Smooth muscle cell of the coronary artery (primary cell): ENCODE results near the gene IMPDH2. TPM values are rescaled to one million over a fixed set of nuclear protein-coding genes. Genes with fewer than 3 reads are reported as not detected.

Experiments
- total RNA-seq: library from RNA; depleted of rRNA; stranded (reverse); fragments of >200 nt; gene quantifications from 2 replicates; pipeline ENCODE4 v1.2.3, GENCODE V29; 2014; ENCODE audit warnings: low replicate concordance

The IMPDH2 gene
- total RNA-seq: 433 and 547 TPM in 2 replicates

DNA sequence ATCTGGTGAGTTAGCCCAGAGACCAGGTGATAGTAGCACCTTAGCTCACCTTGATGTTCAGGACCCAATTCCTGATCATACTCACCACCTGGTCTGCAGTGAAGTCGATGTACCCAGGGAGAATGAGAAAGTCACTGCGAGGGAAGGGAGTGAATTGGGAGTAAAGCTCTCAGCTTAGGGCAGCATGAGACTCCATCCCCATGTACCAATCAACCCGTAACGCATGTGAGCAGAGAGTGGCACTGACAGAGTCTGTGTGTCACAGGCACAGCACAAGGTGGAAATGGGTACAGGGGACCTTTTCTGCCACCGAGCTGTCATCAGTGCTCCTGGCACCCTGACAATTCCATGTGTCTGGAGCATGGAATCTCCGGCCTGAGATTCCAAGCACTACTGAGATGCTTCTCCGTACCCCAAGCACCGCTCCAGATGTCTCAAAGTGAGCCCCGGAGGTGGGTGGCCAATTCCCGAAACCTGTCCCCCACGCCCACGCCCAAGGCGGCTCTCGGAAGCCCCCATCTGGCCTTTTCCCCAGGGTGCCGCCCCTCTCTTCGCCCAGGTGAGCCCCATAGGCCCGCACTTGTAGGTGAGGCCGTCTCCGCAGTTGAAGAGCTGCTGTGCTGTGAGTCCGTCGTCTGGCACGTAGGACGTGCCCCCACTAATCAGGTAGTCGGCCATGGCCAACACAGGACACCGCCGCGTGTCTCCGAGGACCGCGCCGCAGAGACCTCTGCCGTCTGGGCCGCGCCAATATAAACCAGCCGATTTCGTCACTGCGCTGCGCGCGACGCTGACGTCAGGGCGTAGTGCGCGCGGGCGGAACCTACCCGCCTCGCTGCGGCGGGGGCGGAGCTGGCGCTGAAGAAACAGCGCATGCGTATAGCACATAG, at the start of gene IMPDH2:
Gene IMPDH2, minus strand, starts transcription at position 726 of the 890 bp plus-strand sequence. Its CDS starts 48 bp downstream, at position 678.

DNA sequence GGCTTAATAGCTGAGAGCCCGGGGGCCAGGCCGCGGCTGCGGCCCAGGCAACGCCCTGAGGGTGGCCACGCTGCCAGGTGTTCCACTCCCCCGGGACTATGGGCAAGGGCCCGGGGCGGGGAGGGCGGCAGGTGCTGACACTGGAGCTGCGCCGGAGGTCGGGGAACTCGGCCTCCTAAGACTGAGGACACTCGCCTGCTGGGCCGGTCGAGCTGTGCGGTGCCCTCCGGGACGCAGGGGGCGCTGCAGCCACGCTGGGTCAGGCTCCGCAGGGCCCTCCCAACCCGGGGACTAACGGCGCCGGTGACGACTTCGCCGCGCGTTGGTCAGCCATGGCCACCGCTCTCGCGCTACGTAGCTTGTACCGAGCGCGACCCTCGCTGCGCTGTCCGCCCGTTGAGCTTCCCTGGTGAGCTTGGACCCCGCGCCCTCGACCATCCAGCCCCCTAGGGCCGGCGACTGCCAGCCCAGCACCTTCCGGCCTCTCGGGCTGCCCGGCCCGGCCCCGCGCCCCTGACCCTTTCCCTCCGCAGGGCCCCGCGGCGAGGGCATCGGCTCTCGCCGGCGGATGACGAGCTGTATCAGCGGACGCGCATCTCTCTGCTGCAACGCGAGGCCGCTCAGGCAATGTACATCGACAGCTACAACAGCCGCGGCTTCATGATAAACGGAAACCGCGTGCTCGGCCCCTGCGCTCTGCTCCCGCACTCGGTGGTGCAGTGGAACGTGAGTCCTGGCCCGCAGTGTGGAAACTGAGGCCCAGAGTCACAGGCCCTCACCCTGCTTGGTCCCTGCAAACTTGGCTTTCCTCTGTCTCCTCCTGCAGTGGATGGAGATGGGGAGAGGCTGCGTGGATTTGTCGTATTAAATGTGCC, 7.1 kb downstream of the IMPDH2 start, which contains the start of gene NDUFAF3:
Gene NDUFAF3, plus strand, starts transcription at position 309 of the 875 bp plus-strand sequence. Its CDS starts 24 bp downstream, at position 333.

DNA sequence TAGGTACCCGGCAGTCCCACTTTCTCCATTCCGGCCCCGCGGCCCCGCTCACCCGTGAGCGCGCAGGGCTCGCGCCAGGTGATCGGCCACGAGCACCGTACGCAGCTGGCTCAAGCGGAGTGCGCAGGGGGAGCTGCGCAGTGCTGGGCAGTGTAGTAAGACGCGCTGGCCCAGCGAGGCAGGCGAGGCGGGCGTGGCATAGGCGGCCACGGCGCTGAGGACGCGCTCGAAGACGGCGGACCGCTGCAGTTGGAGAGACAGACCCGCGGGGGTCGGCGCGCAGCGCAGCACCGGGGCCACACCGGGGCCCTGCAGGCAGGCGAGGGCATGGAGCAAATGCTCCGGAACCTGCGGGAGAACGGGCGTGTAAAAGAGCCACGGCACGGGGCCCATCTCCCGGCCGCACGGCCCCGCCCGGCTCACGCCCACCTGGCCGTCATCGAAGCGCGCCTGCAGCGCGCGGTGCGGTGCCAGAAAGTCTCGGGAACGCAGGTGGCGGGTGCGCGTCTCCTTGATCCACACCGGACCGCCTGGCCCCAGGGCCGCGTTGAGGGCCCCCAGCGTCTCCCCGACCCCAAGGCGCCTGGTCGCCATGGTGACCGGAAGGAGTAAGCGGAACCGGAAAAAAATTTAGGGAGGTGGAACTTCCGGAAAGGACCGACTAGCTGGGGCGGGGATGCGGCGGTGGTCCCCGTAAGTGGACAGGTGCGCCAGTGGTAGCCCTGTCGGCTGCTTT, 11.1 kb downstream of the IMPDH2 start, which contains the start of gene DALRD3:
Gene DALRD3, minus strand, starts transcription at position 610 of the 736 bp plus-strand sequence. Its CDS starts 16 bp downstream, at position 594.

DNA sequence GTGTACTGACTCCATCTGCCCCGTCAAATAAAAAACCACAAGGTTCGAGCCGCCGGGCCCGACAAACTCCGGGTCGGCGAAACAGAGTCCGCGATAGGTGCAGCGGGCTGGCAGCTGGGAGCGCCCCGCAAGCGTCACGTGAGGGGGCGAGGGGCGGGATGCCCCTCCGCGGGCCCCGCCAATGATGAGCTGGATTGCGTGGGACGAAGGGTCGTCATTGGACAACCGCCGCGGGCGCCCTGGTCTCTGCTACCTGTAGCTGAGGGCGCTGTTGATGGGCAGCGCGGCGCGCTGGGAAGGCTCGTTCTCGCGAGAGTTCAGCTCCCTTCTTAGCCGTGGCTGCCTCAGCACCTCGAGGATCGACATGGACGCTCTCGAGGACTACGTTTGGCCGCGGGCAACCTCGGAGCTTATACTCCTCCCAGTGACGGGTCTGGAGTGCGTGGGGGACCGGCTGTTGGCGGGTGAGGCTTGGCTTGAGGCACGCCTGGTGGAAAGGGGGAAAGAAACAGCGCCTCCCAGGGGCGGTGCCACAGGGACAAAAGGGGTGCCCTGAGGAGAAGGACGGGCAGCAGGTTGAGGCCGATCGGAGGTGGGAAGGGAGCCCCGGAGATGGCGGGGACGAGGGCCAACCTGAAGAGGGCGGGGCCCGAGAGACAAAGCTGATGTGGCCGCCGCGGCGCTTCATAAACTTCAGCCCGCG, 22.0 kb downstream of the IMPDH2 start, which contains the start of gene WDR6:
Gene WDR6, plus strand, starts transcription at position 324 of the 703 bp plus-strand sequence. Its CDS starts 41 bp downstream, at position 365.

DNA sequence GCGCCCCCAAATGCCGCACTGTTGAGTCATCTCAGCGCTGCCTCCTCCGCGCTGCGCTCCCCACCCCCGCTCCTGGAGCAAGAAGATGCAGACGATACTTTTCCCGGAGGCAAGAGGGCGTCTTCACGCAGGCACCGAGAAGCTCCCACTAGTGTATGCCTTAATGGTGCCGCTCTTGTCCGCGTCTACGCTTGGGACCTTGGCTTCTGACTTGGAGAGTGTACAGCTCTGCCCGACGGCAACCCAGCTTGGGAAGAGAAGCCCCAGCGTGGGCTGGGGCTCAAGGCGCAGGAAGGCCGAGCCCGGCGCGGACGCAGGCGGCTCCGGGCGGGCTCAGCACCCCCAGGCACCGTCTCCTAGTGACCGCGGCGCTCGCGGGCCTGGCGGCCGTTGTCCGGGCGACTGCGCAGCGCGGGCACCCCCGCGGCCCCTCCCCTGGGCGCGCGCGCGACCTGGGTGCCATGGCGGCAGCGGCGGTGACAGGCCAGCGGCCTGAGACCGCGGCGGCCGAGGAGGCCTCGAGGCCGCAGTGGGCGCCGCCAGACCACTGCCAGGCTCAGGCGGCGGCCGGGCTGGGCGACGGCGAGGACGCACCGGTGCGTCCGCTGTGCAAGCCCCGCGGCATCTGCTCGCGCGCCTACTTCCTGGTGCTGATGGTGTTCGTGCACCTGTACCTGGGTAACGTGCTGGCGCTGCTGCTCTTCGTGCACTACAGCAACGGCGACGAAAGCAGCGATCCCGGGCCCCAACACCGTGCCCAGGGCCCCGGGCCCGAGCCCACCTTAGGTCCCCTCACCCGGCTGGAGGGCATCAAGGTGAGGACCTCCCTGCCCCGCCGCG, 39.2 kb downstream of the IMPDH2 start, which contains the start of gene P4HTM:
Gene P4HTM, plus strand, starts transcription at position 446 of the 840 bp plus-strand sequence. Its CDS starts 16 bp downstream, at position 462.

Other genes with a start within 250 kb of the IMPDH2 start
- 23.3 and 24.5 TPM in 2 replicates for gene PRKAR2A, start 181.5 kb downstream of the IMPDH2 start, total RNA-seq
- gene SLC25A20, start 130.5 kb downstream of the IMPDH2 start, total RNA-seq: 26.5 and 26.8 TPM in 2 replicates
- gene ARIH2, start 110.6 kb downstream of the IMPDH2 start, total RNA-seq: 60.4 and 83.5 TPM in 2 replicates
- 23.9 and 31.9 TPM in 2 replicates for gene P4HTM, start 39.2 kb downstream of the IMPDH2 start, total RNA-seq
- 72.6 and 112 TPM in 2 replicates for gene WDR6, start 22.0 kb downstream of the IMPDH2 start, total RNA-seq
- 43.7 and 57.4 TPM in 2 replicates for gene DALRD3, start 10.8 kb downstream of the IMPDH2 start, total RNA-seq
- gene NDUFAF3, start 7.3 kb downstream of the IMPDH2 start, total RNA-seq: 84.1 and 92.2 TPM in 2 replicates
- 46.3 and 51.3 TPM in 2 replicates for gene QRICH1, start 64.7 kb upstream of the IMPDH2 start, total RNA-seq
- gene QARS1, start 75.4 kb upstream of the IMPDH2 start, total RNA-seq: 299 and 321 TPM in 2 replicates
- 34.7 and 77.0 TPM in 2 replicates for gene USP19, start 91.4 kb upstream of the IMPDH2 start, total RNA-seq
- 460 and 630 TPM in 2 replicates for gene LAMB2, start 103.7 kb upstream of the IMPDH2 start, total RNA-seq
- gene CCDC71, start 136.9 kb upstream of the IMPDH2 start, total RNA-seq: 13.8 and 19.6 TPM in 2 replicates
- gene KLHDC8B, start 142.2 kb upstream of the IMPDH2 start, total RNA-seq: 24.7 and 26.5 TPM in 2 replicates
- 0.59 and 0.90 TPM in 2 replicates for gene C3orf62, start 247.8 kb upstream of the IMPDH2 start, total RNA-seq